Neural crest cell (in vitro differentiated cells): ENCODE results near the gene SAFB. TPM values are rescaled to one million over a fixed set of nuclear protein-coding genes. Genes with fewer than 3 reads are reported as not detected.
A peak's percentile ranks its signal among the peaks of the same experiment; 100 is the strongest.

Experiments
- DNase-seq: peaks from one replicate; pipeline ENCODE4 v3.0.0; 2021; ENCODE audit warnings: low read depth, mixed read lengths, low spot score
- H3K27ac Mint-ChIP-seq: one replicate; pipeline ENCODE4 v1.8.0; 2021; ENCODE audit warnings: mild to moderate bottlenecking, mixed read lengths; ENCODE audit not compliant: unreplicated experiment
- H3K27me3 Mint-ChIP-seq: 2 replicates; pipeline ENCODE4 v1.8.0; 2021; ENCODE audit warnings: low read depth, mild to moderate bottlenecking, mixed read lengths
- H3K36me3 Mint-ChIP-seq: 2 replicates; pipeline ENCODE4 v1.8.0; 2021; ENCODE audit warnings: low read depth, mild to moderate bottlenecking, mixed read lengths
- H3K4me1 Mint-ChIP-seq: 2 replicates; pipeline ENCODE4 v1.8.0; 2021; ENCODE audit warnings: mixed read lengths
- H3K4me3 Mint-ChIP-seq: one replicate; pipeline ENCODE4 v1.8.0; 2021; ENCODE audit warnings: mild to moderate bottlenecking, mixed read lengths
- H3K9me3 Mint-ChIP-seq: 2 replicates; pipeline ENCODE4 v1.8.0; 2021; ENCODE audit warnings: mixed read lengths
- total RNA-seq: library from RNA; stranded (reverse); gene quantifications from 2 replicates; pipeline ENCODE4 v1.2.1, GENCODE V29; 2021
- TF ChIP-seq, protein P1 (sequence below): fragments of 200-600 bp; sonication (generic); conservative IDR thresholded peaks from 2 replicates; pipeline ENCODE4 v1.5.0; 2021; ENCODE audit warnings: antibody characterized with exemption, mild to moderate bottlenecking

Gene SAFB
- total RNA-seq, 1 donor from 2014 or later, result 176 TPM

DNA sequence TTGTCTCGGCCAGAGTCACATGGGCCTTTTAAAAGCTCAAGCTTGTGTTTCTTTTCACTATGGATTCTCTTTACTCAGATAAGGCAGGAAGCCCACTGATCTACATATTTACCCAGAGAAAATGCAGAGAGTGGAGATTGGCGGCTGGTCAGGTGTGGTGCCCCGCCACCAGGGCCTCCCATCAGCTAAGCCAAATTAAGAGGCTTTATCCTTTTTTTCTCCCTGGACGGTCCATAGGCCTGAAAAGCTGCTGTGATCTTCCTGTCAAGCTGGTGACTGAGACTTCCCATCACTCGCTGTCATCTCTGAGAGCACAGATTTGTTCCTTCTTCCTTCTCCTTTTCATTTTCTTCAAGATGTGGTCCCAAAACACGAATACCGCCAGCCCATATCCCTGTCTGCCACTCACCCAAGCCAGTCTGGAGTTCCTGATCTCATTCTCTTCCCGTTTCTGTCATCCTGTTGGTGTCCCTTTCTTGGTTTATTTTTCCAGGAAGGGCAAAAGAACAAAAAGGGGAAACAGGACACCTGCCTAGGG, 1.9 kb downstream of the SAFB start:
- DNase-seq, result no peak
- peaks cover 53% of the 10 kb centered on the region for H3K4me1 Mint-ChIP-seq
- TF ChIP-seq, protein P1, sequence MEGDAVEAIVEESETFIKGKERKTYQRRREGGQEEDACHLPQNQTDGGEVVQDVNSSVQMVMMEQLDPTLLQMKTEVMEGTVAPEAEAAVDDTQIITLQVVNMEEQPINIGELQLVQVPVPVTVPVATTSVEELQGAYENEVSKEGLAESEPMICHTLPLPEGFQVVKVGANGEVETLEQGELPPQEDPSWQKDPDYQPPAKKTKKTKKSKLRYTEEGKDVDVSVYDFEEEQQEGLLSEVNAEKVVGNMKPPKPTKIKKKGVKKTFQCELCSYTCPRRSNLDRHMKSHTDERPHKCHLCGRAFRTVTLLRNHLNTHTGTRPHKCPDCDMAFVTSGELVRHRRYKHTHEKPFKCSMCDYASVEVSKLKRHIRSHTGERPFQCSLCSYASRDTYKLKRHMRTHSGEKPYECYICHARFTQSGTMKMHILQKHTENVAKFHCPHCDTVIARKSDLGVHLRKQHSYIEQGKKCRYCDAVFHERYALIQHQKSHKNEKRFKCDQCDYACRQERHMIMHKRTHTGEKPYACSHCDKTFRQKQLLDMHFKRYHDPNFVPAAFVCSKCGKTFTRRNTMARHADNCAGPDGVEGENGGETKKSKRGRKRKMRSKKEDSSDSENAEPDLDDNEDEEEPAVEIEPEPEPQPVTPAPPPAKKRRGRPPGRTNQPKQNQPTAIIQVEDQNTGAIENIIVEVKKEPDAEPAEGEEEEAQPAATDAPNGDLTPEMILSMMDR, result no peak
- no peaks in the 10 kb centered on the region for H3K27me3 Mint-ChIP-seq
- H3K36me3 Mint-ChIP-seq, result peaks cover 21% of the 10 kb centered on the region
- no peaks in the 10 kb centered on the region for H3K9me3 Mint-ChIP-seq
- peak overlapping the region; percentile 94 for H3K27ac Mint-ChIP-seq
- peak overlapping the region; percentile 97 for H3K4me3 Mint-ChIP-seq

DNA sequence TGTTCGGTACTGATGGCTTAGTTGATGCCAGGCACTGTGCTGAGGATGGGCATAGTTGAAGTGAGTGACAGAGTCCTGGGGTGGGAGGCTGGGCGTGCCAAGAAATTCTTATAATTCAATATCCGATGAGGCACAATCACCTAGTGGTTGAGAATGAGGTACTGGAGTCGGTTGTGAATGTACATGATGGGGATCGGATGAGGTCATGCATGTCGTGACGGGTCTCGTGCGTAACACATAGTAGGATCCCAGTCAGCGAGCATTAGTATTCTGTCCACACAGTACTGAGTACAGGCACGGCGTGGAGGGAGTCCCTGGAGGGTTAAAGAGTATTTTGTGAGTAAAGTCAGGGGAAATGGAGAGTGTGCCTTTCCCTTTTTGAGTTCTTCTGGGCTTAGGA, 2.8 kb downstream of the SAFB start:
- H3K4me3 Mint-ChIP-seq, result peak overlapping the region; percentile 97
- no peak overlapping the region for H3K27ac Mint-ChIP-seq
- H3K27me3 Mint-ChIP-seq, result no peaks in the 10 kb centered on the region
- peaks cover 18% of the 10 kb centered on the region for H3K36me3 Mint-ChIP-seq
- TF ChIP-seq, protein P1, result no peak
- no peaks in the 10 kb centered on the region for H3K9me3 Mint-ChIP-seq
- no peak for DNase-seq
- H3K4me1 Mint-ChIP-seq, result peaks cover 47% of the 10 kb centered on the region

DNA sequence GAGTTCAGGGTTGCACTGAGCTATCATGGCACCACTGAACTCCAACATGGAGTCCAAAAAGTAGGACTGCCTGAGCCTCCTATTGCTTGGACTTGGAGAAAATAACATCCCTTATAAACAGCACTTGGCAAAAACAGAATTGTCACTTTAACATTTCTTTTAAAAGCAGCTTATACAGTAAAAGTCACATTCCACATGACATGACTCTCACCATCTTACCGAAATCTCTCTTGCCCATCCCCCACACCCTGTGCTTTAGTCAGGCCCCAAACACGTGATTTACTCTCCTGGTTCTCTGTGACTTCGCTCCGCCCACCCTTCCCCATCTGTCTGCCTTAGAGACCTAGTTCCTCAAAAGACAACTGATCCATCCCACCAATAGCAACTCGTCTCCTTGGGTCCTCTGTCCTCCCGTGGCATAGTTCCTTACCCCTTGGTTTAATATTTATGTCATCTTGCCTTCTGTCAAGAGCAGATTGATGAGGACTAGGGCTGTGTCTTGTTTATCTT, 4.6 kb downstream of the SAFB start:
- Mint-ChIP-seq H3K4me1 (peaks cover 43% of the 10 kb centered on the region), H3K36me3 (peaks cover 18% of the 10 kb centered on the region), H3K4me3 (peak overlapping the region; percentile 72), H3K9me3 (no peaks in the 10 kb centered on the region), H3K27ac (peak overlapping the region; percentile 86), H3K27me3 (no peaks in the 10 kb centered on the region)
- TF ChIP-seq, protein P1, result no peak
- DNase-seq, result peak; percentile 7

DNA sequence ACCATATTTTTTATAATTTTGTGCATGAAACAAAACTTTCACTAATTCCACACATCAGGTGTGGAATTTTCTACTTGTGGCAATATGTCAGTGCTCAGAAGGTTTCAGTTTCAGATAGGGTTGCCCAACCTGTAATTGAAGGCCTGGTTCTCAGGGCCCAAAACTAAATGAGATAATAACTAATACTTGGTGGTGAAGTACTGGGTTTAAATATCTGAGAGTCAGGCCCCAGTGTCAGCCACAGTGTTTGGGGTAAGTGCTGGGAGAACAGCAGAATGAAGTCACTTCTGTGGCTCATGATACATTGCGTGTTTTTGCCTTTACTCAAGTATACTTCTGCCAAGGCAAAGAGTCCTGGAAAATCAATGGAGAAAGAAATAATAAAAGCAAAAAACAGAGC, 5.6 kb downstream of the SAFB start:
- H3K36me3 Mint-ChIP-seq, result peaks cover 15% of the 10 kb centered on the region
- peaks cover 37% of the 10 kb centered on the region for H3K4me1 Mint-ChIP-seq
- H3K27ac Mint-ChIP-seq, result no peak overlapping the region
- DNase-seq, result no peak
- TF ChIP-seq, protein P1, result no peak
- H3K4me3 Mint-ChIP-seq, result no peak overlapping the region
- H3K27me3 Mint-ChIP-seq, result no peaks in the 10 kb centered on the region
- no peaks in the 10 kb centered on the region for H3K9me3 Mint-ChIP-seq

DNA sequence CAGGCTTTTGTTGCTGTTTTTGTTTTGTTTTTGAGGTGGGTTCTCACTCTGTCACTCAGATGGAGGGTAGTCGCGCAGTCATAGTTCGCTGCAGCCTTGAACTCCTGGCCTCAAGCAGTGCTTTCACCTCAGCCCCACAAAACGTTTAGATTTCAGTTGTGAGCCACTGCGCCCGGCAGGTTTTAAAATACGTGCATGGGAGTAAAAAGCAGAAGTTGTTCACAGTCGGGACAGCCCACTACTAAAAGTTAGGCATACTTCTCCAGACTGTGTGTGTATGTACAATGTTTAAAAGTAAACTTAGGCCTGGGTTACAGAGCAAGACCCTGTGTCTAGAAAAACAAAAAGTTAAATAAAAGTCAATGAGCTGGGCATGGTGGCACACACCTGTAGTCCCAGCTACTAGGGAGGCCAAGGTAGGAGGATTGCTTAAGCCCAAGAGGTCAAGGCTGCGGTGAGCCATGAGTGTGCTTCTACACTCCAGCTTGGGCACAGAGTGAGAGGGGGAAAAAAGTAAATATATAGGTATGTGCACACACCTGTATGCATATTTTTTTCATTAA, 6.1 kb downstream of the SAFB start:
- no peaks in the 10 kb centered on the region for H3K27me3 Mint-ChIP-seq
- peak overlapping the region; percentile 21 for H3K4me3 Mint-ChIP-seq
- peaks cover 15% of the 10 kb centered on the region for H3K36me3 Mint-ChIP-seq
- H3K9me3 Mint-ChIP-seq, result no peaks in the 10 kb centered on the region
- H3K27ac Mint-ChIP-seq, result no peak overlapping the region
- H3K4me1 Mint-ChIP-seq, result peaks cover 37% of the 10 kb centered on the region
- DNase-seq, result no peak
- TF ChIP-seq, protein P1, result no peak
